HepG2 (cell line): ENCODE data around the gene STOM. TPM values are rescaled to one million over a fixed set of nuclear protein-coding genes. Genes with fewer than 3 reads are reported as not detected.

Experiments
- ARNT ChIP-seq: fragments of 450-650 bp; IDR thresholded peaks from 2 replicates; pipeline ENCODE4 v1.6.1; 2017
- CENPT ChIP-seq: sonication (generic); formaldehyde crosslinking; IDR thresholded peaks from 2 replicates; pipeline ENCODE4 v1.8.0; 2022; ENCODE audit warnings: low read depth, mild to moderate bottlenecking, moderate library complexity, missing genetic modification reagents
- FIP1L1 ChIP-seq: fragments of 200-400 bp; formaldehyde crosslinking; IDR thresholded peaks from 2 replicates; pipeline ENCODE4 v1.6.1; 2018; ENCODE audit warnings: low read depth, mild to moderate bottlenecking, low read length, moderate library complexity, borderline replicate concordance; ENCODE audit not compliant: insufficient read depth
- GATAD2A ChIP-seq: IDR thresholded peaks from 2 replicates; pipeline ENCODE4 v1.6.1; 2016
- MIER3 ChIP-seq: IDR thresholded peaks from 2 replicates; pipeline ENCODE4 v1.6.1; 2016; ENCODE audit warnings: missing compliant biosample characterization, borderline replicate concordance
- NRL ChIP-seq: sonication (generic); formaldehyde crosslinking; IDR thresholded peaks from 2 replicates; pipeline ENCODE4 v1.5.0; 2020; ENCODE audit warnings: missing genetic modification reagents, mild to moderate bottlenecking, moderate library complexity, borderline replicate concordance
- ZNF234 ChIP-seq: sonication (generic); formaldehyde crosslinking; conservative IDR thresholded peaks from 2 replicates; pipeline ENCODE4 v1.5.1; 2020; ENCODE audit warnings: mild to moderate bottlenecking, missing genetic modification reagents
- ZNF251 ChIP-seq: sonication (generic); formaldehyde crosslinking; IDR thresholded peaks from 2 replicates; pipeline ENCODE4 v1.9.0; 2021; ENCODE audit warnings: mild to moderate bottlenecking, missing genetic modification reagents
- ZNF282 ChIP-seq: fragments of 450-650 bp; IDR thresholded peaks from 2 replicates; pipeline ENCODE4 v1.6.1; 2018; ENCODE audit not compliant: partially characterized antibody
- ZNF468 ChIP-seq: sonication (generic); formaldehyde crosslinking; IDR thresholded peaks from 2 replicates; pipeline ENCODE4 v1.8.0; 2022; ENCODE audit warnings: mild to moderate bottlenecking, moderate library complexity, missing genetic modification reagents
- ZNF543 ChIP-seq: sonication (generic); formaldehyde crosslinking; IDR thresholded peaks from 2 replicates; pipeline ENCODE4 v1.4.0; 2020; ENCODE audit warnings: mild to moderate bottlenecking, missing genetic modification reagents
- ZNF878 ChIP-seq: sonication (generic); formaldehyde crosslinking; IDR thresholded peaks from 2 replicates; pipeline ENCODE4 v1.8.1; 2023; ENCODE audit warnings: mild to moderate bottlenecking, missing genetic modification reagents, moderate library complexity
- polyA plus RNA-seq, 8 experiments: library from polyadenylated mRNA; depleted of rRNA in 3 of 8; stranded (reverse) in 7 of 8; unstranded in 1 of 8; fragments of >200 nt; fragmentation: Illumina TruSeq in 4 of 8; extraction: Trizol in 4 of 8; gene quantifications; 2 replicates each; pipeline versions ENCODE4 v1.2.1 to v1.2.3, GENCODE V29; 2011 to 2016; ENCODE audit warnings: low read depth in 4 of 8, missing spikeins in 1 of 8, mixed read lengths in 1 of 8; ENCODE audit not compliant: insufficient read depth in 1 of 8
- total RNA-seq, 5 experiments: library from RNA; depleted of rRNA; stranded (reverse); fragments of >200 nt; fragmentation: Illumina TruSeq; extraction: Trizol; gene quantifications; 2 replicates each; pipeline ENCODE4 v1.2.3, GENCODE V29; 2016; ENCODE audit warnings: low read depth in 1 of 5
- TF ChIP-seq, protein P1 (sequence below): sonication (generic); formaldehyde crosslinking; IDR thresholded peaks from 2 replicates; pipeline ENCODE4 v1.5.0; 2020; ENCODE audit warnings: missing genetic modification reagents
- TF ChIP-seq, protein P2 (sequence below), 2 experiments: IDR thresholded peaks; 2 replicates each; pipeline ENCODE4 v1.6.1; 2011 to 2012; ENCODE audit warnings: low read length in 2 of 2, borderline replicate concordance in 1 of 2, low read depth in 1 of 2, mild to moderate bottlenecking in 1 of 2, moderate library complexity in 1 of 2
- TF ChIP-seq, protein P3 (sequence below), 2 experiments: fragments of 450-650 bp in 1 of 2; sonication (generic) in 1 of 2; formaldehyde crosslinking; IDR thresholded peaks; 2 replicates each; pipeline versions ENCODE4 v1.5.0 to v1.8.0; 2020 to 2022; ENCODE audit warnings: mild to moderate bottlenecking in 1 of 2, missing genetic modification reagents in 1 of 2
- TF ChIP-seq, protein P4 (sequence below): sonication (generic); formaldehyde crosslinking; IDR thresholded peaks from 2 replicates; pipeline ENCODE4 v1.4.0; 2020; ENCODE audit warnings: mild to moderate bottlenecking, missing genetic modification reagents

The STOM gene
- total and polyA plus RNA-seq, 2 of the 13 experiments (the other 11 are each of a cell fraction or from before 2014, with no cell fraction given): 43.6 to 165 TPM

DNA sequence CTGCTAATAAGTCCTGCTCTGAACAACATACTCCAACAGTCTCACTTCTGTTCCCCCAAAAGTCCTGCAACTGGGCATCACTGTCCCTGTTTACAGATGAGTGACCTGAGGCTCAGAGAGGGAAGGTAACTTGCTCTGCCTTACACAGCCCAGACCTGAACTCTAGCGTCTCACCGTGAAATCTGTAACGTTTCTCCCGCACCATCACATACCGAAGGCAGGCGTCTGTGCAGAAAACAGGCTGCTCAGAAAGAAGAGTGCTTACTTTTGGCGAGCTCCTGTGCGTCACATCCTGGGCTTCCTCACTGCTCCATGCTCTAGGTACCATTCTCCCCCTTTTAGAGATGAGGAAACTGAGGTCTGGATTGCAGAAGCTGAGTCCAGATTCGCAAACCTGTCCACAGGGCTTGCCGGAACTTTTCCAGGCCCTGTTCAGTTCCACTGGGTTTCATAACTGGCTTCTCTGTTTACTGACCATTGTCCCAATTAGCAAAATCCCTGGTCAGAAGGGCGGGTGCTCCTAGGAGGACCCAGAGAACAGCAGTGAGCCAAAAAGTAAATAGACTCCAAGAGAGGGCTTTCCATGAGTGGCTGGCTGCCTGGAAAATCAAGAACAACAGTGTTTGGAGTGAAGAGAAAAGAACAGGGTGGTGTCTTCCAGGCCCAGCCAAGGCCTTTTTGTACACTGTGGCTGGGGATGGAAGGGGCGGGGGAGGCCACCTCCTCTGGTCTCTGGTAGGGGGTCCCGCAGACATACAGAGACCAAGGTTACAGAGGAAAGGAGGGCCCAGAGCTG lies 75.0 kb downstream of the STOM start (continued):
- TF ChIP-seq ZNF543 (no peak), FIP1L1 (no peak), MIER3 (CRISPR knock-in tag) (no peak), GATAD2A (CRISPR knock-in tag) (peak; percentile 84), ZNF878 (CRISPR knock-in tag) (no peak), ZNF234 (CRISPR knock-in tag) (no peak), ARNT (no peak), ZNF251 (CRISPR knock-in tag) (no peak), ZNF468 (no peak), CENPT (CRISPR knock-in tag) (no peak), NRL (CRISPR knock-in tag) (no peak), ZNF282 (no peak)
- TF ChIP-seq, protein P1, sequence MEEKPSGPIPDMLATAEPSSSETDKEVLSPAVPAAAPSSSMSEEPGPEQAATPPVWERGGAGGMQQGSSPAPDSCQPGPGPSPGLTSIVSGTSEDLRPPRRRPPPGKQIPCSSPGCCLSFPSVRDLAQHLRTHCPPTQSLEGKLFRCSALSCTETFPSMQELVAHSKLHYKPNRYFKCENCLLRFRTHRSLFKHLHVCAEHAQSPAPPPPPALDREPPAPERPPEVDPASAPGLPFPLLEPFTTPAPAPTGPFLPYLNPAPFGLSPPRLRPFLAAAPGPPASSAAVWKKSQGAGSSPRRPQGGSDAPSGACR (CRISPR knock-in tag): no peak
- TF ChIP-seq, protein P2, sequence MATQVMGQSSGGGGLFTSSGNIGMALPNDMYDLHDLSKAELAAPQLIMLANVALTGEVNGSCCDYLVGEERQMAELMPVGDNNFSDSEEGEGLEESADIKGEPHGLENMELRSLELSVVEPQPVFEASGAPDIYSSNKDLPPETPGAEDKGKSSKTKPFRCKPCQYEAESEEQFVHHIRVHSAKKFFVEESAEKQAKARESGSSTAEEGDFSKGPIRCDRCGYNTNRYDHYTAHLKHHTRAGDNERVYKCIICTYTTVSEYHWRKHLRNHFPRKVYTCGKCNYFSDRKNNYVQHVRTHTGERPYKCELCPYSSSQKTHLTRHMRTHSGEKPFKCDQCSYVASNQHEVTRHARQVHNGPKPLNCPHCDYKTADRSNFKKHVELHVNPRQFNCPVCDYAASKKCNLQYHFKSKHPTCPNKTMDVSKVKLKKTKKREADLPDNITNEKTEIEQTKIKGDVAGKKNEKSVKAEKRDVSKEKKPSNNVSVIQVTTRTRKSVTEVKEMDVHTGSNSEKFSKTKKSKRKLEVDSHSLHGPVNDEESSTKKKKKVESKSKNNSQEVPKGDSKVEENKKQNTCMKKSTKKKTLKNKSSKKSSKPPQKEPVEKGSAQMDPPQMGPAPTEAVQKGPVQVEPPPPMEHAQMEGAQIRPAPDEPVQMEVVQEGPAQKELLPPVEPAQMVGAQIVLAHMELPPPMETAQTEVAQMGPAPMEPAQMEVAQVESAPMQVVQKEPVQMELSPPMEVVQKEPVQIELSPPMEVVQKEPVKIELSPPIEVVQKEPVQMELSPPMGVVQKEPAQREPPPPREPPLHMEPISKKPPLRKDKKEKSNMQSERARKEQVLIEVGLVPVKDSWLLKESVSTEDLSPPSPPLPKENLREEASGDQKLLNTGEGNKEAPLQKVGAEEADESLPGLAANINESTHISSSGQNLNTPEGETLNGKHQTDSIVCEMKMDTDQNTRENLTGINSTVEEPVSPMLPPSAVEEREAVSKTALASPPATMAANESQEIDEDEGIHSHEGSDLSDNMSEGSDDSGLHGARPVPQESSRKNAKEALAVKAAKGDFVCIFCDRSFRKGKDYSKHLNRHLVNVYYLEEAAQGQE (IDR thresholded peaks at IDR 0.05; ENCODE audit: borderline replicate concordance in 1 of 2, low read depth in 1 of 2, low read length in 2 of 2): 0 out of 4 replicates have a peak, but pooled peaks of 1 of the 2 experiments have one; percentile 15
- TF ChIP-seq, protein P3, sequence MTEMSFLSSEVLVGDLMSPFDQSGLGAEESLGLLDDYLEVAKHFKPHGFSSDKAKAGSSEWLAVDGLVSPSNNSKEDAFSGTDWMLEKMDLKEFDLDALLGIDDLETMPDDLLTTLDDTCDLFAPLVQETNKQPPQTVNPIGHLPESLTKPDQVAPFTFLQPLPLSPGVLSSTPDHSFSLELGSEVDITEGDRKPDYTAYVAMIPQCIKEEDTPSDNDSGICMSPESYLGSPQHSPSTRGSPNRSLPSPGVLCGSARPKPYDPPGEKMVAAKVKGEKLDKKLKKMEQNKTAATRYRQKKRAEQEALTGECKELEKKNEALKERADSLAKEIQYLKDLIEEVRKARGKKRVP (CRISPR knock-in tag; IDR thresholded peaks at IDR 0.05): no peak; a peak in 2 of 4 replicates
- TF ChIP-seq, protein P4, sequence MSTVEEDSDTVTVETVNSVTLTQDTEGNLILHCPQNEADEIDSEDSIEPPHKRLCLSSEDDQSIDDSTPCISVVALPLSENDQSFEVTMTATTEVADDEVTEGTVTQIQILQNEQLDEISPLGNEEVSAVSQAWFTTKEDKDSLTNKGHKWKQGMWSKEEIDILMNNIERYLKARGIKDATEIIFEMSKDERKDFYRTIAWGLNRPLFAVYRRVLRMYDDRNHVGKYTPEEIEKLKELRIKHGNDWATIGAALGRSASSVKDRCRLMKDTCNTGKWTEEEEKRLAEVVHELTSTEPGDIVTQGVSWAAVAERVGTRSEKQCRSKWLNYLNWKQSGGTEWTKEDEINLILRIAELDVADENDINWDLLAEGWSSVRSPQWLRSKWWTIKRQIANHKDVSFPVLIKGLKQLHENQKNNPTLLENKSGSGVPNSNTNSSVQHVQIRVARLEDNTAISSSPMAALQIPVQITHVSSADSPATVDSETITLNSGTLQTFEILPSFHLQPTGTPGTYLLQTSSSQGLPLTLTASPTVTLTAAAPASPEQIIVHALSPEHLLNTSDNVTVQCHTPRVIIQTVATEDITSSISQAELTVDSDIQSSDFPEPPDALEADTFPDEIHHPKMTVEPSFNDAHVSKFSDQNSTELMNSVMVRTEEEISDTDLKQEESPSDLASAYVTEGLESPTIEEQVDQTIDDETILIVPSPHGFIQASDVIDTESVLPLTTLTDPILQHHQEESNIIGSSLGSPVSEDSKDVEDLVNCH (CRISPR knock-in tag): 0 out of 2 replicates have a peak, but pooled peaks have one; percentile 56
